ENCODE measurements around the gene NTRK2.

NTRK2 gene

DNA sequence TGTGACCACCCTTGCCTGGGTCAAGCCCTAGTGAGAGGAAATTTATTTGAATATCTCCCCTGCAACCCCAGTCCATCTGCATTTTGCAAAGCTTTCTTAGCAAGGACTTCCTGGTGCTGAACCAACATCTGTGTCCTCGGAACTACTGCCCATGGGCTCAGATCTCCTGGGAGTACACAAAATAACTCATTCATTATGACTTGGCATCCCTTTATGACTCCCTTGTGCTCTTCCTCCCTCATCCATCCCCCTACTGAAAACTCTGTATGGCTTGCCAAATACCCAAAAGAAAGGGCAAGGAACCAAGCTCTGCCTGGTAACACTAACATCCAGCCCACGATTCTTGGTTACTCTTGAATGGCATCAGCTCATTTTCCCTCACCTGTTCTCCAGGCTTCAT, 368.5 kb downstream of the NTRK2 start:
- TF ChIP-seq, protein P1, sequence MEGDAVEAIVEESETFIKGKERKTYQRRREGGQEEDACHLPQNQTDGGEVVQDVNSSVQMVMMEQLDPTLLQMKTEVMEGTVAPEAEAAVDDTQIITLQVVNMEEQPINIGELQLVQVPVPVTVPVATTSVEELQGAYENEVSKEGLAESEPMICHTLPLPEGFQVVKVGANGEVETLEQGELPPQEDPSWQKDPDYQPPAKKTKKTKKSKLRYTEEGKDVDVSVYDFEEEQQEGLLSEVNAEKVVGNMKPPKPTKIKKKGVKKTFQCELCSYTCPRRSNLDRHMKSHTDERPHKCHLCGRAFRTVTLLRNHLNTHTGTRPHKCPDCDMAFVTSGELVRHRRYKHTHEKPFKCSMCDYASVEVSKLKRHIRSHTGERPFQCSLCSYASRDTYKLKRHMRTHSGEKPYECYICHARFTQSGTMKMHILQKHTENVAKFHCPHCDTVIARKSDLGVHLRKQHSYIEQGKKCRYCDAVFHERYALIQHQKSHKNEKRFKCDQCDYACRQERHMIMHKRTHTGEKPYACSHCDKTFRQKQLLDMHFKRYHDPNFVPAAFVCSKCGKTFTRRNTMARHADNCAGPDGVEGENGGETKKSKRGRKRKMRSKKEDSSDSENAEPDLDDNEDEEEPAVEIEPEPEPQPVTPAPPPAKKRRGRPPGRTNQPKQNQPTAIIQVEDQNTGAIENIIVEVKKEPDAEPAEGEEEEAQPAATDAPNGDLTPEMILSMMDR (IDR thresholded peaks at IDR 0.05; ENCODE audit: borderline replicate concordance, insufficient read depth, low read depth, low read length): no peak

DNA sequence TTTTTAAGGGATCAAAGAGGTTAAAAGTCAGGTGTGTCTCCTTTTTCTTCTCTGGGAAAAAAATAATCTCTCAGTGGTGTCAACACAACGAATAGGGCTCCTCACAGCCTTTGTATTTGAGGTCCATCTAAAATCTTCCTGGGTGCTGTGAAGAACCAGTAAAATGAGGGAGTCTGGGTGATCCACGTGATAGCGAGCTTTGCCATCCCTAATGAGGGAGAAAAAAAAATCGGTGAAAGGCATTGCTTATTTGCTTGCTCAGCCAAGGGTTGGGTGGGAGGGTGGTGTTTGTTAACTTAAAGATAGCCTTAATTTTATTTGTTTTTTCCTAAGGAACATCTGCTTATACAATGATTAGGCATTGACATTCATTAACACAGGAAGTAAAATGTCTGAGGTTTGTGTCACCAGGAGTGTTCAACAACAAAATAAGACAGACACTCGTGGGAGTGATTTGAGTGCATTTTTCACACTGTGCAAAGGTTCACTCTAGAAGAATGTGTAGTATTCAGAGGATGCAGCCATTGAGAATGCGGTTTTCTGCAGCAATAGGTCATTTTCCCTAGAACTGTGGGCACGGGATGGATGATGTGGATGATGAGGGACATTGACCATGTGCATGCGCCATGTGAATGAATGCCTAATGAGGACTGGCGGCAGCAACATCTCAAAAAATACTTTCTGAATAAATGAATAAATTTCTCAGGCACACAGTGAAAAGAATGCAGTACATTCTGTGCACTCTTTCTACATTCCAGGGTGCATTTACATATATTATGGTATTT, 369.5 kb downstream of the NTRK2 start:
- no peak overlapping the region for H3K4me3 ChIP-seq (ENCODE audit: low read depth, low read length)
- TF ChIP-seq, protein P1 (IDR thresholded peaks at IDR 0.05; ENCODE audit: borderline replicate concordance, insufficient read depth, low read depth, low read length): no peak

More for the DNA sequence above, 368.5 kb downstream of the NTRK2 start:
- no peak overlapping the region for H3K4me3 ChIP-seq (ENCODE audit: low read depth, low read length)

DNA sequence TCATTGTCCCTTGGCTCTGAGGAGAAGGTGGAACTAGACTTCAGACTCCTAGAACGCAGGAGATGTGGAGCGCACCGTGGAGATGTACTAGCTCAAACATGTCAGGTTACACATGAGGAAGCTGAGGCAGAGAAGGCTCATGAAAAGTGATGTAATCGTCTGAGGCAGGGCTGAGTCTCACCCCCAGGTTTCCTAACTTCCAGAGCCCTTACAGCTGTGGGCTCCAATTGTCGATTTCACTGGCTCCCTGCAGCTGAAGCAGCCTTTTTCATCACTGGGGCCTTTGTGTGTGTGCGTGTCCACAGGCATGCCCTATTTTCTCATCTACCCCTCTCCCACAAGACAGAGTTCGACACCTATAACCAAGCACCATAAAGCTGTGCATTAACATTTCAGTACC, 370.6 kb downstream of the NTRK2 start:
- no peak overlapping the region for H3K4me3 ChIP-seq (ENCODE audit: low read depth, low read length)
- TF ChIP-seq, protein P1 (IDR thresholded peaks at IDR 0.05; ENCODE audit: borderline replicate concordance, insufficient read depth, low read depth, low read length): no peak

DNA sequence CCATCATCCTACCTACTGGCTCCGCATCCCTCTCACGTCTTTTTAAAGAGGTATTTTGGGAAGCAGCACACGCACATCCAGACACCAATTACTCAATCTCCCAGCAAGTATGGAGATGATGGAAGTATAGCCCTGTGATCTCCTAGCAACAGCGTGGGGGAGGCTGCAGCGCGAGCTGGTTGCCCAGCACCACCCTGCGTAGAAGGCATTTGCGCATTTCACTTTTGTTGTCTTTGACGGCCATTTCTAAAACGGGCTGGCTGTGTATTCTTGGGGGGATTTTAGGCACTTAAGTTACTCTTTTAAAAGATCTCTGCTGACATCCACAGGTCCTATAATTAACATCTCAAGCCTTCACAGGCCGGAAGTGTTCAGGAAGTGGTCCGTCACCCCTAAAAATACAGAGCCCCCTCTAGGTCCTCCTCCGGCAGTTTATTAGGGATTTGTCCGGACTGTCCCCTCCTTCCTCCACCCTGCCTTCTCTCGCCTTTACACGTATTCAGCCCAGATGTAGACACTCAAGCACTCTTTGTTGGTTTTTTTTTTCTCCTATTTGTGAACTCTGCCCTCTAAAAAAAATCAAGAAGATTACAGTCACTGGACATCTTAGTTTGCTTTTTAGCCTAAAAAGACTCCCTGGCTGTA, 371.4 kb downstream of the NTRK2 start:
- TF ChIP-seq, protein P1 (IDR thresholded peaks at IDR 0.05; ENCODE audit: borderline replicate concordance, insufficient read depth, low read depth, low read length): no peak
- H3K4me3 ChIP-seq (ENCODE audit: low read depth, low read length): no peak overlapping the region

DNA sequence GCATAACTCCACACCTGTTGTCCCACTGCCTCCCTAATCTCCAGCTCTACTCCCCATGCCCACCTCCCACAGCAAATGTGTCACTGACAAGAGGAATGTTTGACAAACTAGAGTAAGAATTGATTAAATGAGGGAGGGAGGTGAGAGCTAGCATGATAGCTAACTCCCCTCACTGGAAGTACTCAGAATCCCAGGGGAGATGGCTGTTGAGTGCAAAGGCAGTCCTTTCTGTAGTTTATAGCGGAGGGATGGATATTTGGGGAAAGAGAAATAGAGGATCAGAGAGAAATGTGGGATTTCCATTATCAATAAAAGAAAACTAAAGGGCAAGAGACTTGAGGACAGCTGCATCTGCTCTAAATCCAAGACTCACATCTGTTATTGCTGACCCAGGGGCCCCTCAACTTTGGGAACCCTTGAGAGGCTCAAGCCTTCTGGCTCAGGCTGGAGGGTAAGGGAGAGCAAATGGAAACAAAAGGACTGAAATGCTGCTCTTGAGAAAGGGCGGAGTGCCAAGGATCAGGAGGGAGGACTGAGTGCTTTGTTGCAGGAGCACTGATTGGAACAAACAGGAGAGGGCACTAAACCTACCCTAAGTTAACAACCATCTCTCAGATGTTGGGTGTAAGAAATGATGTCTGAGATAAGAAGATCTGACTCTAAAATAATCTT, 372.1 kb downstream of the NTRK2 start:
- H3K4me3 ChIP-seq (ENCODE audit: low read depth, low read length): no peak overlapping the region
- TF ChIP-seq, protein P1 (IDR thresholded peaks at IDR 0.05; ENCODE audit: borderline replicate concordance, insufficient read depth, low read depth, low read length): no peak

DNA sequence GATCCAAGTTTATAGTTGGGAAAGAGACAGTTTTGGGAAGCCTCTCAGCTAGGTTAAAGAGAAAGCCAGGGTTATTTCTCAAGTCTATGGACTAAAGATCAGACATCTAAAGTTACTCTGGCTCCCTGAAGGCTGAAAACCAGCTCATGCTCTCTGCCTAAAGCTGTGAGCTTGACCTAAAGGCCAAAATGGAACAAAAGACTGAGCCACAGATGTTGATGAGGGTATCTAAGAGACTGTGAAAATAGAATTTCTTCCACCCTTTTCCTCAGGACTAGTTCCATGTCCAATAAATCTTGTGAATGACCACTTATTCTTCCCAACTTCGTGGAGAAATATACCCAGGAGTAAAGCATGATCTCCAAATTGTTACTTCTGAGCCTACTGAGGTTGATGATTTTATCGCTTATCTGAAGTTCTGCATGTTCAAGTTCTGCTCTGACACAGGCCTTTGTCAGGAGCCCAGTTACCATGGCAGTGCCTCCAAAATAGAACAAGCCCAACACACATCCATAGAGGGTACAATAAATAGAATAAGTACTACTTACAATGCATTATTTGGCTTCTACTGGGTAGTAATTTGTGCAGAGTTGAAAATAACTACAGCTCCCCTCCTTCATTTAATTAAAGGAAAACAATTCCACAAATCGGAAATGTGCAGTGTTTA, 373.6 kb downstream of the NTRK2 start:
- H3K4me3 ChIP-seq (ENCODE audit: low read depth, low read length): no peak overlapping the region
- TF ChIP-seq, protein P1 (IDR thresholded peaks at IDR 0.05; ENCODE audit: borderline replicate concordance, insufficient read depth, low read depth, low read length): no peak

All from GM12875 (cell line).